CMK (cell line): ENCODE measurements around the gene BUB3.
A peak's percentile ranks its signal among the peaks of the same experiment; 100 is the strongest.

ENCODE experiments used
- DNase-seq: peaks from one replicate; pipeline ENCODE4 v3.0.0-alpha.2; 2010; ENCODE audit warnings: low read depth

The BUB3 gene

GRCh38 chr10:123154092-123154710 is at the start of gene BUB3:
BUB3 (plus strand) TSS chr10:123154402; CDS start chr10:123154918, 516 bp downstream.
- DNase-seq: peak; percentile 97

GRCh38 chr10:123109466-123109865 is 44.7 kb upstream of the BUB3 start:
- no peak for DNase-seq

GRCh38 chr10:123117644-123118417 is 36.4 kb upstream of the BUB3 start:
- DNase-seq: no peak

GRCh38 chr10:123119081-123119480 is 35.1 kb upstream of the BUB3 start:
- no peak for DNase-seq

GRCh38 chr10:123126246-123126645 is 28.0 kb upstream of the BUB3 start:
- DNase-seq: no peak

GRCh38 chr10:123129618-123130271 is 24.5 kb upstream of the BUB3 start:
- DNase-seq: no peak

- no peak for DNase-seq
Measured at GRCh38 chr10:123132576-123133477, 21.4 kb upstream of the BUB3 start.

- DNase-seq: no peak
Measured at GRCh38 chr10:123133541-123134342, 20.5 kb upstream of the BUB3 start.

- no peak for DNase-seq
Measured at GRCh38 chr10:123134343-123134914, 19.8 kb upstream of the BUB3 start.

GRCh38 chr10:123134915-123135414 is 19.2 kb upstream of the BUB3 start:
- DNase-seq: no peak

GRCh38 chr10:123135415-123136141 is 18.6 kb upstream of the BUB3 start, which contains the start of gene HMX3:
HMX3 (plus strand) TSS chr10:123135970; CDS start chr10:123136051, 81 bp downstream.
- no peak for DNase-seq

GRCh38 chr10:123136221-123136805 is 17.9 kb upstream of the BUB3 start:
- DNase-seq: no peak

GRCh38 chr10:123136806-123137642 is 17.2 kb upstream of the BUB3 start:
- no peak for DNase-seq

GRCh38 chr10:123139165-123139520 is 15.1 kb upstream of the BUB3 start:
- no peak for DNase-seq

GRCh38 chr10:123139521-123140163 is 14.6 kb upstream of the BUB3 start:
- DNase-seq: no peak

GRCh38 chr10:123140164-123140982 is 13.8 kb upstream of the BUB3 start:
- no peak for DNase-seq

- no peak for DNase-seq
Measured at GRCh38 chr10:123140983-123141390, 13.2 kb upstream of the BUB3 start.
